H1 (cell line): Measurements from ENCODE around the gene ZFP36L2. TPM values are rescaled to one million over a fixed set of nuclear protein-coding genes. Genes with fewer than 3 reads are reported as not detected.

Source experiments
- CTCF ChIA-PET: fragments of 300-600 bp; sonication (Branson Sonifier 250); formaldehyde crosslinking; loops from one replicate; lab custom pipeline; 2021; ENCODE audit not compliant: partially characterized antibody; lab: Charles Lee
- POLR2A ChIA-PET: fragments of 300-600 bp; sonication (Branson Sonifier 250); formaldehyde crosslinking; loops from one replicate; lab custom pipeline; 2021; ENCODE audit warnings: inconsistent platforms; ENCODE audit not compliant: partially characterized antibody; lab: Charles Lee
- DNase-seq, 2 experiments: peaks; one replicate each; pipeline versions ENCODE4 v3.0.0 to v3.0.0-alpha.2; 2010 to 2022; ENCODE audit warnings: low spot score in 2 of 2, low read depth in 1 of 2, mixed read lengths in 1 of 2
- FAIRE-seq: peaks from 2 replicates; lab custom pipeline; 2011; peaks lifted over from hg19 to GRCh38; lab: Jason Lieb, UNC
- H2AFZ ChIP-seq: 2 replicates; pipeline ENCODE4 v1.8.1; 2012; ENCODE audit warnings: low read length, inconsistent platforms
- H2AK5ac ChIP-seq: 2 replicates; pipeline ENCODE4 v1.6.1; 2013; ENCODE audit warnings: low read depth, low read length
- H2BK120ac ChIP-seq: replicated peaks from 2 replicates; pipeline ENCODE3; 2013; ENCODE audit warnings: low read depth, low read length, inconsistent platforms
- H2BK12ac ChIP-seq: 2 replicates; pipeline ENCODE4 v1.6.1; 2013; ENCODE audit warnings: low read depth, low read length
- H2BK15ac ChIP-seq: 2 replicates; pipeline ENCODE4 v1.6.1; 2013; ENCODE audit warnings: low read length
- H2BK20ac ChIP-seq: 2 replicates; pipeline ENCODE4 v1.6.1; 2013; ENCODE audit warnings: low read length
- H2BK5ac ChIP-seq: 2 replicates; pipeline ENCODE4 v1.6.1; 2013; ENCODE audit warnings: low read depth, low read length
- H3K14ac ChIP-seq: 2 replicates; pipeline ENCODE4 v1.6.1; 2013; ENCODE audit warnings: inconsistent platforms; ENCODE audit not compliant: insufficient read length
- H3K18ac ChIP-seq: 2 replicates; pipeline ENCODE4 v1.6.1; 2013; ENCODE audit warnings: low read length; ENCODE audit errors: extremely low read depth
- H3K23ac ChIP-seq: 2 replicates; pipeline ENCODE4 v1.6.1; 2013; ENCODE audit warnings: inconsistent platforms; ENCODE audit not compliant: insufficient read length
- H3K23me2 ChIP-seq: 2 replicates; pipeline ENCODE4 v1.6.1; 2013; ENCODE audit warnings: low read depth, low read length
- H3K27ac ChIP-seq: 2 replicates; pipeline ENCODE4 v1.6.1; 2011; ENCODE audit warnings: low read depth, low read length, inconsistent platforms
- H3K27me3 ChIP-seq, 4 experiments: replicated peaks in 1 of 4; 1 replicate in 1 of 4; 2 replicates in 3 of 4; pipeline versions ENCODE4 v1.6.1 to v1.8.1; 2011 to 2013; ENCODE audit warnings: low read length in 3 of 4, mild to moderate bottlenecking in 3 of 4, inconsistent platforms in 2 of 4, mixed read lengths in 2 of 4, moderate library complexity in 1 of 4; ENCODE audit not compliant: control insufficient read depth in 3 of 4, insufficient read depth in 3 of 4; ENCODE audit errors: extremely low read depth in 1 of 4
- H3K36me3 ChIP-seq, 4 experiments: 2 replicates each; pipeline versions ENCODE4 v1.6.1 to v1.8.1; 2011 to 2013; ENCODE audit warnings: mild to moderate bottlenecking in 4 of 4, low read length in 3 of 4, moderate library complexity in 2 of 4, control low read depth in 1 of 4, inconsistent platforms in 1 of 4; ENCODE audit not compliant: insufficient read depth in 4 of 4, control insufficient read depth in 2 of 4
- H3K4ac ChIP-seq: replicated peaks from 2 replicates; pipeline ENCODE3; 2013; ENCODE audit warnings: low read length, low read depth, mixed read lengths, inconsistent platforms; ENCODE audit not compliant: insufficient read length
- H3K4me1 ChIP-seq, 4 experiments: replicated peaks in 1 of 4; 1 replicate in 1 of 4; 2 replicates in 3 of 4; pipeline versions ENCODE4 v1.6.1 to v1.8.1; 2011 to 2013; ENCODE audit warnings: low read length in 3 of 4, inconsistent platforms in 2 of 4, mixed read lengths in 1 of 4; ENCODE audit not compliant: insufficient read depth in 4 of 4, control insufficient read depth in 3 of 4
- H3K4me2 ChIP-seq, 2 experiments: 2 replicates each; pipeline versions ENCODE4 v1.6.1 to v1.8.1; 2011 to 2013; ENCODE audit warnings: low read depth in 2 of 2, low read length in 2 of 2, control low read depth in 1 of 2, inconsistent platforms in 1 of 2, mild to moderate bottlenecking in 1 of 2; ENCODE audit not compliant: insufficient read depth in 1 of 2
- H3K4me3 ChIP-seq, 4 experiments: fragments of 200-600, 300-600 bp in 1 of 4; sonication (generic), shearing (Covaris generic), sonication (Bioruptor Twin) in 1 of 4; 2 replicates each; pipeline versions ENCODE4 v1.5.1 to v1.8.1; 2011 to 2016; ENCODE audit warnings: low read length in 4 of 4, low read depth in 3 of 4, control low read depth in 2 of 4, inconsistent platforms in 2 of 4, mild to moderate bottlenecking in 2 of 4, mixed read lengths in 1 of 4, moderate library complexity in 1 of 4; ENCODE audit not compliant: insufficient read depth in 2 of 4; ENCODE audit errors: extremely low read depth in 1 of 4
- H3K56ac ChIP-seq: replicated peaks from 2 replicates; pipeline ENCODE3; 2013; ENCODE audit warnings: low read depth, mild to moderate bottlenecking, mixed read lengths, low read length, inconsistent platforms; ENCODE audit not compliant: insufficient read length
- H3K79me1 ChIP-seq: 2 replicates; pipeline ENCODE4 v1.6.1; 2013; ENCODE audit warnings: low read depth, low read length, control low read depth
- H3K79me2 ChIP-seq, 2 experiments: 2 replicates each; pipeline versions ENCODE4 v1.6.1 to v1.8.1; 2012 to 2013; ENCODE audit warnings: low read length in 2 of 2, mild to moderate bottlenecking in 2 of 2, inconsistent platforms in 1 of 2; ENCODE audit not compliant: insufficient read depth in 2 of 2, control insufficient read depth in 1 of 2
- H3K9ac ChIP-seq, 4 experiments: replicated peaks in 1 of 4; 1 replicate in 1 of 4; 2 replicates in 3 of 4; pipeline versions ENCODE4 v1.6.1 to v1.8.1; 2011 to 2013; ENCODE audit warnings: low read depth in 3 of 4, low read length in 3 of 4, control low read depth in 2 of 4, mild to moderate bottlenecking in 2 of 4, moderate library complexity in 2 of 4, inconsistent platforms in 1 of 4; ENCODE audit errors: extremely low read depth in 1 of 4
- H3K9me3 ChIP-seq, 2 experiments: 2 replicates each; pipeline versions ENCODE4 v1.6.1 to v1.8.1; 2012 to 2013; ENCODE audit warnings: mild to moderate bottlenecking in 2 of 2, moderate library complexity in 2 of 2, control low read depth in 1 of 2, inconsistent platforms in 1 of 2, low read depth in 1 of 2, low read length in 1 of 2, mixed read lengths in 1 of 2; ENCODE audit not compliant: insufficient read depth in 2 of 2
- H4K20me1 ChIP-seq, 2 experiments: replicated peaks in 1 of 2; 2 replicates each; pipeline versions ENCODE3 to v1.8.1; 2011 to 2013; ENCODE audit warnings: inconsistent platforms in 2 of 2, low read length in 2 of 2, mild to moderate bottlenecking in 1 of 2; ENCODE audit not compliant: insufficient read depth in 2 of 2, control insufficient read depth in 1 of 2
- H4K5ac ChIP-seq: 2 replicates; pipeline ENCODE4 v1.6.1; 2013; ENCODE audit warnings: low read length, low read depth, mixed read lengths, inconsistent platforms; ENCODE audit not compliant: insufficient read length
- H4K8ac ChIP-seq: 2 replicates; pipeline ENCODE4 v1.8.0; 2013; ENCODE audit warnings: mild to moderate bottlenecking, moderate library complexity, low read length, inconsistent platforms; ENCODE audit not compliant: insufficient read depth; ENCODE audit errors: extremely low read depth
- H4K91ac ChIP-seq: replicated peaks from 2 replicates; pipeline ENCODE3; 2013; ENCODE audit warnings: low read length, mixed read lengths, inconsistent platforms; ENCODE audit not compliant: insufficient read length
- ASH2L ChIP-seq: fragments of 200-600, 300-600 bp; sonication (generic); IDR thresholded peaks from one replicate; pipeline ENCODE4 v1.7.1; 2017; ENCODE audit warnings: low read length
- ATF2 ChIP-seq: IDR thresholded peaks from 2 replicates; pipeline ENCODE4 v1.6.1; 2012; ENCODE audit warnings: low read length, inconsistent platforms
- BCL11A ChIP-seq, 2 experiments: IDR thresholded peaks; one replicate each; pipeline ENCODE4 v1.6.1; 2011; ENCODE audit warnings: low read depth in 2 of 2, low read length in 2 of 2, mild to moderate bottlenecking in 2 of 2
- CEBPB ChIP-seq: IDR thresholded peaks from 2 replicates; pipeline ENCODE4 v1.6.1; 2012; ENCODE audit warnings: low read depth, low read length
- CREB1 ChIP-seq: IDR thresholded peaks from 2 replicates; pipeline ENCODE4 v1.6.1; 2012; ENCODE audit warnings: inconsistent platforms
- GTF2F1 ChIP-seq: IDR thresholded peaks from 2 replicates; pipeline ENCODE4 v1.6.1; 2012; ENCODE audit warnings: low read depth, low read length, improper control_type of control experiment, borderline replicate concordance
- JUN ChIP-seq: IDR thresholded peaks from 2 replicates; pipeline ENCODE4 v1.6.1; 2011; ENCODE audit warnings: low read depth, mild to moderate bottlenecking, improper control_type of control experiment, low read length
- MAFK ChIP-seq: IDR thresholded peaks from 2 replicates; pipeline ENCODE4 v1.6.1; 2012; ENCODE audit warnings: low read depth, mild to moderate bottlenecking, improper control_type of control experiment, low read length
- NANOG ChIP-seq: IDR thresholded peaks from 2 replicates; pipeline ENCODE4 v1.6.1; 2011; ENCODE audit warnings: low read length, low read depth, mild to moderate bottlenecking, inconsistent platforms; ENCODE audit not compliant: insufficient read depth, poor library complexity, severe bottlenecking
- NRF1 ChIP-seq: IDR thresholded peaks from 2 replicates; pipeline ENCODE4 v1.6.1; 2011; ENCODE audit warnings: mild to moderate bottlenecking, low read depth, low read length, improper control_type of control experiment
- RFX5 ChIP-seq: IDR thresholded peaks from 2 replicates; pipeline ENCODE4 v1.6.1; 2011; ENCODE audit warnings: low read depth, low read length, improper control_type of control experiment, borderline replicate concordance
- SIRT6 ChIP-seq: IDR thresholded peaks from one replicate; pipeline ENCODE4 v1.7.1; 2012; ENCODE audit warnings: low read length, inconsistent platforms
- SP2 ChIP-seq: IDR thresholded peaks from 2 replicates; pipeline ENCODE4 v1.6.1; 2012; ENCODE audit warnings: mild to moderate bottlenecking, low read length, inconsistent platforms
- TCF12 ChIP-seq: IDR thresholded peaks from 2 replicates; pipeline ENCODE4 v1.6.1; 2011; ENCODE audit warnings: low read depth, mild to moderate bottlenecking, low read length
- YY1 ChIP-seq: IDR thresholded peaks from 2 replicates; pipeline ENCODE4 v1.6.1; 2011; ENCODE audit warnings: low read depth, mild to moderate bottlenecking, low read length
- WGBS, 2 experiments: shearing (Covaris generic) in 1 of 2; methylation state at CpG; one replicate each; pipeline versions ENCODE4 v1.1.6 to v1.1.7; 2013 to 2015; ENCODE audit warnings: low lambda C conversion rate in 2 of 2, mixed read lengths in 2 of 2, inconsistent platforms in 1 of 2, low coverage in 1 of 2, missing lambda C conversion rate in 1 of 2; ENCODE audit not compliant: insufficient replicate concordance in 2 of 2, insufficient coverage in 1 of 2, insufficient read length in 1 of 2; ENCODE audit errors: extremely low coverage in 1 of 2, missing lambda C conversion rate in 1 of 2; 5-methylcytosine and 5-hydroxymethylcytosine counted together
- polyA plus RNA-seq, 7 experiments: library from polyadenylated mRNA; depleted of rRNA in 3 of 7; stranded (reverse) in 5 of 7; unstranded in 2 of 7; fragments of >200 nt in 5 of 7; fragments of 200-250 nt in 2 of 7; gene quantifications; 1 replicate in 5 of 7; 2 replicates in 1 of 7; 4 replicates in 1 of 7; pipeline versions ENCODE4 v1.2.1 to v1.2.3, GENCODE V29; 2011 to 2013; ENCODE audit warnings: missing spikeins in 2 of 7, mixed read lengths in 2 of 7
- total RNA-seq: library from RNA; stranded (reverse); fragmentation: NEBNext Ultra II Directional; extraction: Animal tissue kit (Norgen Biotek cat#: 25700); gene quantifications from 2 replicates; pipeline ENCODE4 v1.2.1, GENCODE V29; 2021

ZFP36L2 gene
- total and polyA plus RNA-seq, 2 of the 8 experiments (the other 6 are each of a cell fraction or from before 2014, with no cell fraction given) = 13.4 to 102 TPM

GRCh38 chr2:43240766-43241150, 14.4 kb upstream of the ZFP36L2 start:
- no peak overlapping the region for H4K8ac ChIP-seq
- H3K4me3 ChIP-seq = no peak overlapping the region
- no peaks in the 10 kb centered on the region for H3K27me3 ChIP-seq
- H3K56ac ChIP-seq = no peak overlapping the region
- H2BK120ac ChIP-seq = no peak overlapping the region
- no peak overlapping the region for H2BK12ac ChIP-seq
- H3K9me3 ChIP-seq = no peaks in the 10 kb centered on the region
- no peak overlapping the region for H4K5ac ChIP-seq
- H2BK15ac ChIP-seq = no peak overlapping the region
- no peak overlapping the region for H2BK20ac ChIP-seq
- H4K91ac ChIP-seq = no peak overlapping the region
- no peak for FAIRE-seq
- H2AFZ ChIP-seq = no peak overlapping the region
- no peak overlapping the region for H3K23ac ChIP-seq
- H3K4ac ChIP-seq = no peak overlapping the region
- no peaks in the 10 kb centered on the region for H3K23me2 ChIP-seq
- no peak overlapping the region for H2AK5ac ChIP-seq
- H3K4me2 ChIP-seq = no peak overlapping the region
- H3K18ac ChIP-seq = no peak overlapping the region
- no peaks in the 10 kb centered on the region for H3K79me2 ChIP-seq
- CTCF ChIA-PET = interaction anchor here (0.6 to 8.7 kb wide), 43 partner anchors 8 to 417 kb away, joined by 3 to 91 read pairs (median 4); partner anchors contain the start of gene ZFP36L2
- DNase-seq = no peak
- no peak overlapping the region for H3K9ac ChIP-seq
- no peaks in the 10 kb centered on the region; a peak in 1 of 7 replicates for H3K4me1 ChIP-seq
- POLR2A ChIA-PET = interaction anchor here (0.6 to 1.7 kb wide), 2 partner anchors 16 to 19 kb away, joined by 3 to 5 read pairs; no protein-coding TSS in a partner anchor
- H4K20me1 ChIP-seq = no peaks in the 10 kb centered on the region
- WGBS, 2 experiments = 84% methylated on average over 5 of the region's 5 CpGs; no CpG with 5 or more reads in 1 of the 2 experiments
- H3K36me3 ChIP-seq = no peaks in the 10 kb centered on the region
- H3K14ac ChIP-seq = no peak overlapping the region
- no peaks in the 10 kb centered on the region for H3K79me1 ChIP-seq
- no peak overlapping the region for H3K27ac ChIP-seq
- H2BK5ac ChIP-seq = no peak overlapping the region
- TF ChIP-seq RFX5 = no peak
- no peak for TF ChIP-seq SIRT6
- no peak for TF ChIP-seq CREB1
- no peak for TF ChIP-seq TCF12
- TF ChIP-seq NRF1 = no peak
- TF ChIP-seq YY1 = no peak
- TF ChIP-seq CEBPB = no peak
- no peak for TF ChIP-seq NANOG
- no peak for TF ChIP-seq MAFK
- no peak for TF ChIP-seq GTF2F1
- no peak for TF ChIP-seq BCL11A (IDR thresholded peaks at IDR 0.05; ENCODE audit: low read depth in 2 of 2, low read length in 2 of 2)
- TF ChIP-seq ATF2 = no peak
- no peak for TF ChIP-seq SP2
- TF ChIP-seq JUN = no peak
- no peak for TF ChIP-seq ASH2L
